ENCODE results near the gene C19orf38.

The C19orf38 gene

DNA sequence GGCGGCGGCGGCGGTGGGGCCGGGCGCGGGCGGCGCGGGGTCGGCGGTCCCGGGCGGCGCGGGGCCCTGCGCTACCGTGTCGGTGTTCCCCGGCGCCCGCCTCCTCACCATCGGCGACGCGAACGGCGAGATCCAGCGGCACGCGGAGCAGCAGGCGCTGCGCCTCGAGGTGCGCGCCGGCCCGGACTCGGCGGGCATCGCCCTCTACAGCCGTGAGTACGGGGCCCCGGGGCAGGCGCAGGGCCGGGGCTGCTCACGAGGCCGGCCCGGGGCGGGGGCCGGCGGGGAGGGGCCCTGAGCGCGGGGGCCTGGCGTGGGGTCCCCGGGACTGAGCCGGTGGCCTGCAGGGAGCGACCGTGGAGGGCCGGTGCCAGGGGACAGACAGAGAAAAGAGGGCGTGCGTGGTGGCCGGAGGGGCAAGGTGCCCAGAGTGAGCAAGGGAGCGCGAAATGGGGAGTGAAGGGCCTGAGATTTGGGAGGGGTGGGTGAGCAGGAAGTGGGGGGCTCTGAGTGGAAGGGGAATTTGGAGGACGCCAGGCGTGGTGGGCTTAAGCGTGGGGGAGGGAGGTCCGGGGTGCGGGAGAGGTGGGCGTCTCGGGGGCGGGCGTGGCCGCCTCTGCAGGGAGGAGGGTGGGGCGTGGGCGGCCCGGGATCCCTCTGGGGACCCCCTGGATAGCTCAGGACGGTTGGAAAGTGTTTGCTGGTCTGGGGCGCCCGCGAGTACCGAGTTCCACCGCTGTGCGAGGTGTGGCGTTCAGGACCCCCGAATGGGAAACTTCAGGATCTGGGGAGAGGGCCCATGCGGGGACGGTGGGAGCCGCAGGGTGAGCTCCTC lies 23.7 kb downstream of the C19orf38 start:
- peak overlapping the region; percentile 71 for H3K27ac ChIP-seq
- TF ChIP-seq, protein P1, sequence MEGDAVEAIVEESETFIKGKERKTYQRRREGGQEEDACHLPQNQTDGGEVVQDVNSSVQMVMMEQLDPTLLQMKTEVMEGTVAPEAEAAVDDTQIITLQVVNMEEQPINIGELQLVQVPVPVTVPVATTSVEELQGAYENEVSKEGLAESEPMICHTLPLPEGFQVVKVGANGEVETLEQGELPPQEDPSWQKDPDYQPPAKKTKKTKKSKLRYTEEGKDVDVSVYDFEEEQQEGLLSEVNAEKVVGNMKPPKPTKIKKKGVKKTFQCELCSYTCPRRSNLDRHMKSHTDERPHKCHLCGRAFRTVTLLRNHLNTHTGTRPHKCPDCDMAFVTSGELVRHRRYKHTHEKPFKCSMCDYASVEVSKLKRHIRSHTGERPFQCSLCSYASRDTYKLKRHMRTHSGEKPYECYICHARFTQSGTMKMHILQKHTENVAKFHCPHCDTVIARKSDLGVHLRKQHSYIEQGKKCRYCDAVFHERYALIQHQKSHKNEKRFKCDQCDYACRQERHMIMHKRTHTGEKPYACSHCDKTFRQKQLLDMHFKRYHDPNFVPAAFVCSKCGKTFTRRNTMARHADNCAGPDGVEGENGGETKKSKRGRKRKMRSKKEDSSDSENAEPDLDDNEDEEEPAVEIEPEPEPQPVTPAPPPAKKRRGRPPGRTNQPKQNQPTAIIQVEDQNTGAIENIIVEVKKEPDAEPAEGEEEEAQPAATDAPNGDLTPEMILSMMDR (IDR thresholded peaks at IDR 0.05): no peak
- no peak for TF ChIP-seq ZFX (IDR thresholded peaks at IDR 0.05; ENCODE audit: borderline replicate concordance)

- no peak for TF ChIP-seq ZFX (IDR thresholded peaks at IDR 0.05; ENCODE audit: borderline replicate concordance)
- TF ChIP-seq, protein P1 (IDR thresholded peaks at IDR 0.05): no peak
- peak overlapping the region; percentile 71 for H3K27ac ChIP-seq
Measured at GRCh38 chr19:10872546-10873107, 24.4 kb downstream of the C19orf38 start.

DNA sequence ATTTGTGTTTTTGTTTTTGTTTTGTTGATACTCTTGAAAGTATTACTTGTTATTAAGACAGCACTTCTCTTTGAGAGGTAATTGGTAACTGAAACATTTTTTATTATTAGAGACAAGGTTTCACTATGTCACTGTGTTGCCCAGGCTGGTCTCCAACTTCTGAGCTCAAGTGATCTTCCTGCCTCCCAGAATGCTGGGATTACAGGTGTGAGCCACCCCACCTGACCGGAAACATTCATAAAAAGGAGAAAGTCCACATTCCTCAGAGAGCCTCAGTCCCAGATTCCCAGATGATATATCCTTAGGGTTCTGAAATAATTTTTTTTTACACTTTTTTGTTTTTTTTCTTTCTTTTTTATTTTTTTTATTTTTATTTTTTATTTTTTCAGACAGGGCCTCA lies 25.8 kb downstream of the C19orf38 start:
- no peak overlapping the region for H3K27ac ChIP-seq
- TF ChIP-seq, protein P1 (IDR thresholded peaks at IDR 0.05): no peak
- TF ChIP-seq ZFX (IDR thresholded peaks at IDR 0.05; ENCODE audit: borderline replicate concordance): no peak

GRCh38 chr19:10876459-10877240 lies 28.4 kb downstream of the C19orf38 start:
- TF ChIP-seq, protein P1 (IDR thresholded peaks at IDR 0.05): no peak
- no peak for TF ChIP-seq ZFX (IDR thresholded peaks at IDR 0.05; ENCODE audit: borderline replicate concordance)
- no peak overlapping the region for H3K27ac ChIP-seq

DNA sequence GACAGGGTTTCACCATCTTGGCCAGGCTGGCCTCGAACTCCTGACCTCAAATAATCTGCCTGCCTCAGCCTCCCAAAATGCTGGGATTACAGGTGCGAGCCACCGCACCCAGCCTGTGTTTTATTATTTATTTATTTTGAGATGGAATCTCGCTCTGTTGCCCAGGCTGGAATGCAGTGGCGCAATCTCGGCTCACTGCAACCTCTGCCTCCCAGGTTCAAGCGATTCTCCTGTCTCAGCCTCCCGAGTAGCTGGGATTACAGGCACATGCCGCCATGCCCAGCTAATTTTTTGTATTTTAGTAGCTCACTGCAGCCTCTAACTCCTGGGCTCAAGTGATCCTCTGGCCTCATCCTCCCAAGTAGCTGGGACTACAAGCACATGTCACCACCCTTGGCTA lies 29.4 kb downstream of the C19orf38 start:
- H3K27ac ChIP-seq: peak overlapping the region; percentile 74

DNA sequence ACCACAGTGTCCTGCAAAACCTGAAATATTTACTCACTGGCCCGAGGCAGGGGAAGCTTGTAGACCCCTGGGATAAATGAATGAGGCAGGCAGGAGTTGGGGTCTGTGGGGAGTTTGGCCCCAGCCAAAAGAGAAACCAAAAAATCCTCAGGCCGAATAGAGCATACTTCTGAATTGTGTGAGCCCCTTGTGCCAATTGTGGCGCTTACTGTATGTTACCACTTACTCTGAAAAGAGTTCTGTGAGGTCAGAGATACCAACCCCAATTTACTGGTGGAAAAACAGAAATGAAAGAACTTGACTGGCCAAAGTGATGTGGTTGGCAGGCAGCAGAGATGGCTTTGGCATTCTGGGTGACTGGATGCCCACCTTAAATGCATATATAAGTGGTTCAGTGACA lies 30.0 kb downstream of the C19orf38 start:
- peak overlapping the region; percentile 74 for H3K27ac ChIP-seq

GRCh38 chr19:10881403-10882107 lies 33.3 kb downstream of the C19orf38 start:
- no peak for TF ChIP-seq ZFX (IDR thresholded peaks at IDR 0.05; ENCODE audit: borderline replicate concordance)
- TF ChIP-seq, protein P1 (IDR thresholded peaks at IDR 0.05): no peak
- no peak overlapping the region for H3K27ac ChIP-seq

More for the DNA sequence above, 30.0 kb downstream of the C19orf38 start:
- no peak for TF ChIP-seq ZFX (IDR thresholded peaks at IDR 0.05; ENCODE audit: borderline replicate concordance)
- TF ChIP-seq, protein P1 (IDR thresholded peaks at IDR 0.05): no peak
